ENCODE measurements around the gene CABYR.

DNA sequence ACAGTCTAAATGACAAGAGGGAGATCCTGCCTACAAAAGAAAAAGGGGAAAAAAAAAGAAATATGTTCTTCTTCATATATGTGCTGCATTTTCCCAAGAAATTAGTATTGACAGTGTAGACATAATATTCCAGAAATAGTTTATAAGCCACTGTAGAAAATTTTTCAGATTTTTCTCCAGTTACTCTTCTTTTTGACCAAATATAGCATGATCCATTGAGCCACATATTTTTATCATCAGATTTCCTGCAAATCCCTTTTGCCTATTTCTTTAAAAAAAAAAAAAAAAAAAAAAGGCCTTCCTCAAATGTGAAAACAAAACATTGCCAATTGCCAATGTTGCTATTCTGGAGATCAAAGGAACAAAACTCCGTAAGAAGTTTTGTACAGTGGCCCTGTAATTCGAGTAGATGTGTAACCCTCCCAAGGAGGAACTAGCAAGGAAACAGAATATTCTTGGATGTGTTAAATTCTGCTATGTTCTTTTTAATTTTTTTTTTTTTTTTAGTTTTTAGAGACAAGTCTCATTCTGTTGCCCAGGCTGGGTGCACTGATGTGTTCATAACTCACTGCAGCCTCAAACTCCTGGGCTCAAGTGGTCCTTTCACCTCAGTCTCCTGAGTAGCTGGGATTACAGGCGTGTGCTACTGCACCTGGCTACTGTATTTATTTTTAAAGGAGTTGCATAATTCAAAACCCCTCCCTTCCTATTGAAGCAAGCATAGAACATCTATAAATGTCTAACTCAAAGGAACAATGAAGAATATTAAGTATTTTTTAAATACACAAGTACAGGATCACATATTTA is 12.5 kb upstream of the CABYR start:
- no peak for TF ChIP-seq POLR2A (IDR thresholded peaks at IDR 0.05)
- TF ChIP-seq, protein P1, sequence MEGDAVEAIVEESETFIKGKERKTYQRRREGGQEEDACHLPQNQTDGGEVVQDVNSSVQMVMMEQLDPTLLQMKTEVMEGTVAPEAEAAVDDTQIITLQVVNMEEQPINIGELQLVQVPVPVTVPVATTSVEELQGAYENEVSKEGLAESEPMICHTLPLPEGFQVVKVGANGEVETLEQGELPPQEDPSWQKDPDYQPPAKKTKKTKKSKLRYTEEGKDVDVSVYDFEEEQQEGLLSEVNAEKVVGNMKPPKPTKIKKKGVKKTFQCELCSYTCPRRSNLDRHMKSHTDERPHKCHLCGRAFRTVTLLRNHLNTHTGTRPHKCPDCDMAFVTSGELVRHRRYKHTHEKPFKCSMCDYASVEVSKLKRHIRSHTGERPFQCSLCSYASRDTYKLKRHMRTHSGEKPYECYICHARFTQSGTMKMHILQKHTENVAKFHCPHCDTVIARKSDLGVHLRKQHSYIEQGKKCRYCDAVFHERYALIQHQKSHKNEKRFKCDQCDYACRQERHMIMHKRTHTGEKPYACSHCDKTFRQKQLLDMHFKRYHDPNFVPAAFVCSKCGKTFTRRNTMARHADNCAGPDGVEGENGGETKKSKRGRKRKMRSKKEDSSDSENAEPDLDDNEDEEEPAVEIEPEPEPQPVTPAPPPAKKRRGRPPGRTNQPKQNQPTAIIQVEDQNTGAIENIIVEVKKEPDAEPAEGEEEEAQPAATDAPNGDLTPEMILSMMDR (IDR thresholded peaks at IDR 0.05 in 4 of 5, conservative IDR thresholded peaks at IDR 0.05 in 1 of 5): no peak
